HG03139 (cell line): ENCODE measurements around the gene THOP1.

ENCODE experiments used
- ATAC-seq: cut with Tn5 transposase; IDR thresholded peaks from one replicate; pipeline ENCODE4 v1.9.1; 2021; ENCODE audit not compliant: unreplicated experiment

The THOP1 gene

GRCh38 chr19:2850256-2850925 is 65.1 kb downstream of the THOP1 start:
- ATAC-seq, result no peak

- ATAC-seq, result no peak
Observed at GRCh38 chr19:2852598-2852997, 67.3 kb downstream of the THOP1 start.

- ATAC-seq, result no peak
Observed at GRCh38 chr19:2853015-2853606, 67.8 kb downstream of the THOP1 start.

- no peak for ATAC-seq
Observed at GRCh38 chr19:2854849-2855248, 69.5 kb downstream of the THOP1 start.

GRCh38 chr19:2856457-2857050 is 71.3 kb downstream of the THOP1 start:
- no peak for ATAC-seq

GRCh38 chr19:2858864-2859263 is 73.6 kb downstream of the THOP1 start:
- no peak for ATAC-seq

GRCh38 chr19:2863816-2864215 is 78.5 kb downstream of the THOP1 start:
- no peak for ATAC-seq
